Measurements from ENCODE around the gene PRB2. TPM values are rescaled to one million over a fixed set of nuclear protein-coding genes. Genes with fewer than 3 reads are reported as not detected.
"Not testable (repeated sequence)": the region's sequence is repeated elsewhere in the genome, so short reads cannot be mapped to it uniquely, and the experiment has no call there.

Gene PRB2
- total and polyA plus RNA-seq, 2 experiments from 2014 or later, result 0.10 to 1.5 TPM

- Histone ChIP-seq H3K4me2 (no peak overlapping the region), H3K9me3 (ENCODE audit: low read depth) (no peaks in the 10 kb centered on the region), H3K4me3 (no peak overlapping the region), H3K9me2 (replicated peaks; ENCODE audit: insufficient read depth) (no peaks in the 10 kb centered on the region), H3K36me3 (replicated peaks; ENCODE audit: insufficient read depth, low read depth) (no peaks in the 10 kb centered on the region), H3K27ac (no peak overlapping the region), H2AFZ (no peak overlapping the region), H3K27me3 (no peaks in the 10 kb centered on the region), H3K4me1 (ENCODE audit: insufficient read depth) (no peaks in the 10 kb centered on the region), H4K20me1 (ENCODE audit: insufficient read depth, poor library complexity, severe bottlenecking) (no peaks in the 10 kb centered on the region), H3K79me2 (no peaks in the 10 kb centered on the region)
- DNase-seq (ENCODE audit: low spot score), result no peak
- WGBS (ENCODE audit: low lambda C conversion rate, missing lambda C conversion rate), result 97% methylated on average over 1 of the region's 1 CpG
- TF ChIP-seq EZH2 (IDR thresholded peaks at IDR 0.05; ENCODE audit: borderline replicate concordance) (no peak), EZH2phosphoT487 (IDR thresholded peaks at IDR 0.05; ENCODE audit: low read depth, severe bottlenecking, unreplicated experiment) (no peak), CTCF (IDR thresholded peaks at IDR 0.05; ENCODE audit: poor library complexity) (no peak)
These were observed 32.0 kb upstream of the PRB2 start for GRCh38 chr12:11427341-11427740.

GRCh38 chr12:11412731-11413130, 17.4 kb upstream of the PRB2 start:
- Histone ChIP-seq H3K4me1 (ENCODE audit: insufficient read depth) (no peaks in the 10 kb centered on the region), H2AFZ (no peak overlapping the region), H4K20me1 (ENCODE audit: insufficient read depth, poor library complexity, severe bottlenecking) (no peaks in the 10 kb centered on the region), H3K9me2 (replicated peaks; ENCODE audit: insufficient read depth) (no peaks in the 10 kb centered on the region), H3K79me2 (no peaks in the 10 kb centered on the region), H3K27ac (no peak overlapping the region), H3K4me3 (no peak overlapping the region), H3K4me2 (no peak overlapping the region), H3K9me3 (ENCODE audit: low read depth) (no peaks in the 10 kb centered on the region), H3K27me3 (no peaks in the 10 kb centered on the region), H3K36me3 (replicated peaks; ENCODE audit: insufficient read depth, low read depth) (no peaks in the 10 kb centered on the region)
- TF ChIP-seq EZH2phosphoT487 (IDR thresholded peaks at IDR 0.05; ENCODE audit: low read depth, severe bottlenecking, unreplicated experiment), result no peak
- TF ChIP-seq EZH2 (IDR thresholded peaks at IDR 0.05; ENCODE audit: borderline replicate concordance), result no peak
- no peak for TF ChIP-seq CTCF (IDR thresholded peaks at IDR 0.05; ENCODE audit: poor library complexity)
- no peak for DNase-seq (ENCODE audit: low spot score)

- TF ChIP-seq CTCF (IDR thresholded peaks at IDR 0.05; ENCODE audit: poor library complexity) (no peak), EZH2phosphoT487 (IDR thresholded peaks at IDR 0.05; ENCODE audit: low read depth, severe bottlenecking, unreplicated experiment) (no peak), EZH2 (IDR thresholded peaks at IDR 0.05; ENCODE audit: borderline replicate concordance) (no peak)
- WGBS (ENCODE audit: low lambda C conversion rate, missing lambda C conversion rate), result 85% methylated on average over 6 of the region's 6 CpGs
- H3K4me2 ChIP-seq, result no peak overlapping the region
- H3K36me3 ChIP-seq (replicated peaks; ENCODE audit: insufficient read depth, low read depth), result no peaks in the 10 kb centered on the region
- H3K9me3 ChIP-seq (ENCODE audit: low read depth), result no peaks in the 10 kb centered on the region
- no peaks in the 10 kb centered on the region for H4K20me1 ChIP-seq (ENCODE audit: insufficient read depth, poor library complexity, severe bottlenecking)
- no peaks in the 10 kb centered on the region for H3K4me1 ChIP-seq (ENCODE audit: insufficient read depth)
- DNase-seq (ENCODE audit: low spot score), result no peak
- H3K27ac ChIP-seq, result no peak overlapping the region
- H3K79me2 ChIP-seq, result no peaks in the 10 kb centered on the region
- no peak overlapping the region for H3K4me3 ChIP-seq
- H3K27me3 ChIP-seq, result no peaks in the 10 kb centered on the region
- H3K9me2 ChIP-seq (replicated peaks; ENCODE audit: insufficient read depth), result no peaks in the 10 kb centered on the region
- H2AFZ ChIP-seq, result no peak overlapping the region
These were observed 12.7 kb upstream of the PRB2 start for GRCh38 chr12:11408096-11408495.

GRCh38 chr12:11397366-11397765, 2.0 kb upstream of the PRB2 start:
- TF ChIP-seq EZH2phosphoT487 (IDR thresholded peaks at IDR 0.05; ENCODE audit: low read depth, severe bottlenecking, unreplicated experiment), result no peak
- TF ChIP-seq CTCF (IDR thresholded peaks at IDR 0.05; ENCODE audit: poor library complexity), result no peak
- TF ChIP-seq EZH2 (IDR thresholded peaks at IDR 0.05; ENCODE audit: borderline replicate concordance), result no peak
- 22% methylated on average over 1 of the region's 1 CpG for WGBS (ENCODE audit: low lambda C conversion rate, missing lambda C conversion rate)
- H3K79me2 ChIP-seq, result no peaks in the 10 kb centered on the region
- H3K4me2 ChIP-seq, result no peak overlapping the region
- no peaks in the 10 kb centered on the region for H3K4me1 ChIP-seq (ENCODE audit: insufficient read depth)
- H3K27me3 ChIP-seq, result no peaks in the 10 kb centered on the region
- H2AFZ ChIP-seq, result no peak overlapping the region
- no peak overlapping the region for H3K27ac ChIP-seq
- no peaks in the 10 kb centered on the region for H4K20me1 ChIP-seq (ENCODE audit: insufficient read depth, poor library complexity, severe bottlenecking)
- no peaks in the 10 kb centered on the region for H3K36me3 ChIP-seq (replicated peaks; ENCODE audit: insufficient read depth, low read depth)
- H3K9me2 ChIP-seq (replicated peaks; ENCODE audit: insufficient read depth), result no peaks in the 10 kb centered on the region
- DNase-seq (ENCODE audit: low spot score), result no peak
- H3K9me3 ChIP-seq (ENCODE audit: low read depth), result no peaks in the 10 kb centered on the region
- no peak overlapping the region for H3K4me3 ChIP-seq

- H2AFZ ChIP-seq; H3K36me3 ChIP-seq (replicated peaks; ENCODE audit: insufficient read depth, low read depth); H3K9me2 ChIP-seq (replicated peaks; ENCODE audit: insufficient read depth); H3K4me3 ChIP-seq; H3K4me1 ChIP-seq (ENCODE audit: insufficient read depth); H3K27ac ChIP-seq; H4K20me1 ChIP-seq (ENCODE audit: insufficient read depth, poor library complexity, severe bottlenecking); H3K4me2 ChIP-seq; H3K27me3 ChIP-seq; H3K9me3 ChIP-seq (ENCODE audit: low read depth); H3K79me2 ChIP-seq; DNase-seq (ENCODE audit: low spot score): not testable (repeated sequence)
- WGBS (ENCODE audit: low lambda C conversion rate, missing lambda C conversion rate), result 91% methylated on average over 3 of the region's 3 CpGs
These were observed 3.9 kb downstream of the PRB2 start for GRCh38 chr12:11391456-11391855.

Measured in hepatocyte (in vitro differentiated cells).